GM20431 (cell line): ENCODE data around the gene KIF6.
"Not testable (repeated sequence)": the region's sequence is repeated elsewhere in the genome, so short reads cannot be mapped to it uniquely, and the experiment has no call there.

Source experiments
- in situ Hi-C: fragments of 300-500 bp; cut with MseI, MboI; formaldehyde crosslinking; loops from one replicate; pipeline ENCODE4 v1.15.0; 2020; ENCODE audit warnings: low sequenced_read_pairs; ENCODE audit not compliant: unreplicated experiment

Gene KIF6

GRCh38 chr6:39312912-39313525 lies 412.2 kb downstream of the KIF6 start:
- in situ Hi-C loops: loop anchor here (25.0 kb wide), 1 partner anchor 326 kb away; no protein-coding TSS in a partner anchor

- in situ Hi-C loops: loop anchor here (25.0 kb wide), 1 partner anchor 323 kb away; no protein-coding TSS in a partner anchor
Measured at GRCh38 chr6:39310542-39310941, 414.7 kb downstream of the KIF6 start.

- in situ Hi-C loops: loop anchor here (5.0 to 25.0 kb wide), 2 partner anchors 143 to 323 kb away; no protein-coding TSS in a partner anchor
Measured at GRCh38 chr6:39309942-39310531, 415.2 kb downstream of the KIF6 start.

- in situ Hi-C loops: loop anchor here (5.0 to 25.0 kb wide), 2 partner anchors 140 to 320 kb away; no protein-coding TSS in a partner anchor
Measured at GRCh38 chr6:39307462-39307861, 417.7 kb downstream of the KIF6 start.

GRCh38 chr6:39304951-39305350 lies 420.3 kb downstream of the KIF6 start:
- in situ Hi-C loops: loop anchor here (5.0 to 25.0 kb wide), 2 partner anchors 138 to 318 kb away; no protein-coding TSS in a partner anchor

GRCh38 chr6:39303425-39304153 lies 421.6 kb downstream of the KIF6 start:
- in situ Hi-C loops: loop anchor here (25.0 kb wide), 1 partner anchor 316 kb away; no protein-coding TSS in a partner anchor

- in situ Hi-C loops: loop anchor here (25.0 kb wide), 1 partner anchor 316 kb away; no protein-coding TSS in a partner anchor
Measured at GRCh38 chr6:39302669-39303424, 422.4 kb downstream of the KIF6 start.

GRCh38 chr6:39302011-39302410 lies 423.2 kb downstream of the KIF6 start:
- in situ Hi-C loops: loop anchor here (25.0 kb wide), 1 partner anchor 315 kb away; no protein-coding TSS in a partner anchor

GRCh38 chr6:39301606-39302005 lies 423.6 kb downstream of the KIF6 start:
- in situ Hi-C loops: loop anchor here (25.0 kb wide), 1 partner anchor 314 kb away; no protein-coding TSS in a partner anchor

- in situ Hi-C loops: loop anchor here (25.0 kb wide), 1 partner anchor 313 kb away; no protein-coding TSS in a partner anchor
Measured at GRCh38 chr6:39300739-39301138, 424.5 kb downstream of the KIF6 start.

GRCh38 chr6:39298061-39298460 lies 427.1 kb downstream of the KIF6 start:
- in situ Hi-C loops: no loop called here

GRCh38 chr6:39296745-39297640 lies 428.2 kb downstream of the KIF6 start:
- in situ Hi-C loops: no loop called here

GRCh38 chr6:39295611-39296011 lies 429.6 kb downstream of the KIF6 start:
- in situ Hi-C loops: no loop called here

- in situ Hi-C loops: no loop called here
Measured at GRCh38 chr6:39294899-39295298, 430.3 kb downstream of the KIF6 start.

GRCh38 chr6:39294133-39294532 lies 431.1 kb downstream of the KIF6 start:
- in situ Hi-C loops: no loop called here

GRCh38 chr6:39292637-39293036 lies 432.6 kb downstream of the KIF6 start:
- in situ Hi-C loops: no loop called here

GRCh38 chr6:39289490-39289889 lies 435.7 kb downstream of the KIF6 start:
- in situ Hi-C loops: no loop called here

- in situ Hi-C loops: no loop called here
Measured at GRCh38 chr6:39287601-39288000, 437.6 kb downstream of the KIF6 start.

GRCh38 chr6:39286596-39286995 lies 438.6 kb downstream of the KIF6 start:
- in situ Hi-C loops: not testable (repeated sequence)
